GM21576 (cell line): ENCODE results near the gene RNASEL.
"Not testable (repeated sequence)": the region's sequence is repeated elsewhere in the genome, so short reads cannot be mapped to it uniquely, and the experiment has no call there.

Source experiments
- ATAC-seq: cut with Tn5 transposase; IDR thresholded peaks from one replicate; pipeline ENCODE4 v1.9.1; 2021; ENCODE audit warnings: mild to moderate bottlenecking, moderate library complexity; ENCODE audit not compliant: unreplicated experiment

The RNASEL gene

DNA sequence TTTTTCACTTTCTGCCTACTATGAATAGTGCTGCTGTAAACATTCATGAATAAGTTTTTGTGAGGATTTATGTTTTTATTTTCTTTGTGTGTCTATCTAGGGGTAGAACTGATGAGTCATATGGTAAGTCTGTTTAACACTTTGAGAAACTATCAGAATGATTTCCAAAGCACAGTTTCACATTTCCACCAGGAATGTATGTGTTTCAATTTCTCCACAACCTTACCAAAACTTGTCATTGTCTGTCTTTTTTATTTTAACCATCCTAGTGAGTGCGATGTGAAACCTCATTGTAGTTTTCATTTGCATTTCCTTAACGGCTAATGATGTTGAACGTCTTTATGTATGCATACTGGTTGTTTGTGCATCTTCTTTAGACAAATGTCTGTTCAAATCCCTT lies 23.5 kb downstream of the RNASEL start:
- ATAC-seq = no peak

DNA sequence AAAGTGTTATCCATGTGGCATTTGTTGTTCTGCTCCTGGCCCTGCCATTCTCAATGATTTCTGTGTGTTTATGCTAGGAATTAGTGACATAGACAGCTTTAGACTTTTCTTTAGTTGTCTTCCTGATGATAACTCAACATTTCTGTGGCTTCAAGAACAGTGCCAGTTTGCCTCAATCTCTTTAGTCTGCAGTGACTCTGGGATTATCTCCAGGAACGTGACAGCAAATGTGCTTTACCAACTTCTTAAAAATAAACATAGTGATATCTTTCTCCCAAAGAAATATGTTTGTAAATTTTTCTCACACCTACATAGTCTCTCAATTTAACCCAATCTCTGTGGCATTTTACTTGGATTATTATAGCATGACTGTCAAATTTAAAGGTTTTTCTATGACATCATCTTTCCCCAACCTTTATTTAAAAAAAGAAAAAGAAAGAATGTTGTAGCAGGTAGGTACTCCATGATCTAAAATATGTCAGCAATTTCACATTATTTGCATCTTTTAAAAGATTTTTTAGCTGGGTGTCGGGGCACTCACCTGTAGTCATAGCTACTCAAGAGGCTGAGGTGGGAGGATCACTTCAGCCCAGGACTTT lies 24.6 kb downstream of the RNASEL start:
- ATAC-seq = no peak

DNA sequence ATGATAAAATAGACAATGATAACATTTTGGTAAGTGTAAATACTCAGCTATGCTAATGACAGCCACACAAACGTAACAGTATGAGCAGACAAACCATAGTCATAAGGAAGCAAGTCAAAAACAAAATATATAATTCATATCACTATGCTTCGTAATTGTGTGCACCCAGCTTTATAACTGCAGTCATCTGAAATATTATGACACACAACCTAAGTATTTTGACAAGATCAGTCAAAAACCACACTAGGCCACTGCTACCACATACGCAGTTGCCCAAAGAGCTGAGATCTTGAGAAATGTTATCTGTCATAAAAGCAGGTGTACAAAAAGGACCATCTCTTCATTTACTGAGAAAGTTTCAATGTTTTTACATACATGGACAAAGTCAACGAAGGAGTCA lies 26.0 kb downstream of the RNASEL start:
- no peak for ATAC-seq

DNA sequence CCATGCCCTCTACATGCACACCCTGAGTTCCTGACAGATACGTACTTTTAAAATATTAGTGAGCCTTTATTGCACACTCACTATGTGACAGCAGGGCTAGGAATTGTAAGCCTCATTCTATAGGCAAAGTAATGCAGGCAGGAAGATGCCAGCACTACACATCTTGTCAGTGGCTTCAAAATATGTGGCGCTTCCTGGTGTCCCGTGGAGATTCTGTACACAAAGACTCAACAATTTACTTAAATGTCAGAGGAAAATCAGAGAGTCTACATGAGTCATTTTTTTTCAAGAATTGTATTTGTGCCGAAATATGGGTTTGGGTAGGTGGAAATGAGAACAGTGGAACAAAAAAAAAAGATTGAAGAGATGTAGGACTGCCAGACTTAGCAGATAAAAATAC lies 27.6 kb downstream of the RNASEL start:
- ATAC-seq = no peak

DNA sequence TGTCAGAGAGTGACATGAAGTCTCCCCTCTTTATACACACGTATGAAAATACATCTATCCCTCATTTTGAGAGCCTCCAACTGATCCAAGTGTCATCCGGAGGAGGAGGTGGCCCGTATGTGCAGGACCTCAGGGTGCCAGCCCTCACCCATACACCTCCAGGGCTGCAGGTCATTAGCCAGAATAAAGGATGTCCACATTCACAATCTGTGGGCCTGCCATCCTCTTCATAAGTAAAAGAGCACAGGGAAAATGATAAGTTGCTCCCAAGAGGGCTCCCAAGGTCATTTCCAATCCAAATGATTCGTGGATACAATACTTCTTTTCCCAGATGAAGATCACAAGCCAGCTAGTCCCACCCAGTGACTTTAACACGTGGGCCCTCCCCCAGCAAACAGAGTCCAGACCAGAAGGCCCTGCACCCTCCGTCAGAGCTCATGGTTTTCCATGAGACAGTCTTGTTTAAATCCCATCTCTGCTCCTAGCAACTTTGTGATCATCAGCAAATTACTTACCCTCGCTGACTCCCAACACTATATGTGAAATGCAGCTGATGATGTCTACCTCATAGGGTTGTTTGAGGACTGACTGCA lies 28.6 kb downstream of the RNASEL start:
- no peak for ATAC-seq

DNA sequence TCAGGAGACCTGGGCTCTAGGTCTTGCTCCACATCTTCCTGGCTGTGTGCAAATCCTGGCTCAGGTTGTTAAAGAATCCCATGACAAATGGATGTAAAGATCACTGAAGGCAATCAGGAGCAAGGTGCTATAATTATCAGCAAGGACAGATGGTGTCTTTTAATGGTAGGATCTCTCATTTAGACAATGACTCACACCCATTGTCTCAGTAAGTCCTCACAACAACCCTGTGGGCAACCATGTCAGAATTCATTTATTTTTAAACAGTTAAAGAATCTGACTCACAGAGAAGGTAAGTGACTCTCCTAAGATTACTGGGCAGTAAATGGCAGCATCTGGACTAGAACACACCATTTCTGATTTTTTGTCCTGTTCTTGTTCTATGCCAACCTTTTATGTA lies 32.8 kb downstream of the RNASEL start:
- ATAC-seq = no peak

DNA sequence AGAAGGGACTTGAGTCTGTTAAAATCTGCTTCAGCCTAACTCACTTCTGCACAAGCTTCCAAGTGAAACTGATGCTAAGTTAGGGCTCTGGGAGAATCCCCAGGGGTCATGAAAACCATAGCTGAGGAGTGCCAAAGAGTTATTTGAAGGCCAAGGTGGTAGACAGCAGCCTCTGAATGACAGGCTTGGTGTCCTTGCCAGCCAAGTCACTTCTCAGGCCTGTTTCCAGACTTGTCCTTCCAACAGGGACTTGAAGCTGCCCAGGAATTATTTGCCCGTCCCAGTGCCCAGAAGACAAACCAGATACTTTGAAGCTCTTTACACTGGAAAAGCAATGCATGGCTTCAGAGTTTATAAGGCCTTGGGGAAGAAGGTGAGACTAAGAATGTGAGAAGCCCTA lies 33.6 kb downstream of the RNASEL start:
- ATAC-seq = no peak

DNA sequence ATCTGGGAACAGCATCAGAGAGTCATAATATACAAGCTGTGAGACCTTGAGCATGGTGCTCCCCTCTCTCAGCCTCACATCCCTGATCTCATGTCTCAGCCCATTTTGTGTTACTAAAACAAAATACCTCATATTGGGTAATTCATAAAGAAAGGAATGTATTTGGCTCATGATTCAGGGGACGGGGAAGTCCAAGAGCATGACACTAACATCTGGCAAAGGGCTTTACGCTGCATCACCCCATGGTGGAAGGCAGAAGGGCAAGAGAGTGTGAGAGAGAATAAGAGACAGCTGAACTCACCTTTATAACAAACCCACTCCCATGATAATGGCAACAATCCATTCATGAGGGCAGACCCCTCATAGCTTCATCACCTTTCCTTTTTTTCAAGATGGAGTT lies 36.5 kb downstream of the RNASEL start:
- ATAC-seq = no peak

DNA sequence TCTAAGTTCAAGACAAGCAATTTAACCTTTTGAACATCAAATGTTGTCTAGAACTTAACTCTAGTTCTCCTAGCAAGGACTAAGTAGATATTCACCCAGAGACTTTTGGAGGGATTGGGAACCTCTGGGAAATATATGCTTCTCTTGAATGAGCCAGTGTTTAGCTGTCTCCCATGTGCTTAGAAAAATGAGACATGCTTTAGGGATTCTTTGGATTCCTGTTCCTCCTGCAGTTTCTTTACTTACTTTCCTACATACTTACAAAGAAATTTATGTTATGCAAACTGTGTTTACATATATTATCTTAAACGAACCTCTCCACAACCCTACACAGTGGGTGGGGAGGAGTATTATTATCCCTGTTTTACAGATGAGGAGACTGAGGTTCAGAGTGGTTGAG lies 39.2 kb downstream of the RNASEL start:
- ATAC-seq = no peak

DNA sequence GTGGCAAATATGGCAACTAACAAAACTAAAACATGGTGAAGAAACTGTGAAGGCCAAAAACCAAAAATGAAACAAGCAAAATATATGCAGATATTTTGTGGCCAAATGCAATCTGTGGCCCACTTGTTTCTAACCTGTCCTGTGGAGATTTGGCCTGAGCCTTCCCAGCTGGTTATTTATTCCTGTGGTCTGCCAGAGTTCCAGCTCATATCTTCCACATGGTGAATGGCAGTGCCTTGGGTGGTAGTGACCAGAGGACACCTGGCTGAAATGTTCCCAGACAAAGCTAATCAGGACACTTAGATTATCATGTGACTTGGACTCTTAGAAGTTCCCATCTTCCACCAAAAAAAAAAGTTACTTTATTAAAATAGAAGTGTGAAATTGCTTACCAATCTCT lies 39.7 kb downstream of the RNASEL start:
- no peak for ATAC-seq

DNA sequence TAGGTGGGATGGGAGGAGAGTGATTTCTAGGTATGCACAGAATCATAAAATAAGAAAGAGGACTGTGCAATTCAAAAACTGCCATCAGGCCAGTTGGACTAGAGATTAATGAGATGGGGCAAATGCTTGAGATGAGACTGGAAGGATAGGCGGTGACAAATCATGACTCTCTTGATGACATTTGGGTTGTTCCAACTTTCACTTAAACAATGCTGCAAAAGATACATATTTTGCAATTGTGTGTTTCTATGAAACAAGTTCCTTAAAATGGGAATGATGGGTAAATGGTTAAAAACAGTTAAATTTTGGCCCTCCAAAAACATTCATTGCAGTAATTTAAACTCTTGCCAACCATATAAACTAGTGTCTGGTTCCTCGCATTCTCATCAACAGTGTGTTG lies 55.2 kb downstream of the RNASEL start:
- no peak for ATAC-seq

DNA sequence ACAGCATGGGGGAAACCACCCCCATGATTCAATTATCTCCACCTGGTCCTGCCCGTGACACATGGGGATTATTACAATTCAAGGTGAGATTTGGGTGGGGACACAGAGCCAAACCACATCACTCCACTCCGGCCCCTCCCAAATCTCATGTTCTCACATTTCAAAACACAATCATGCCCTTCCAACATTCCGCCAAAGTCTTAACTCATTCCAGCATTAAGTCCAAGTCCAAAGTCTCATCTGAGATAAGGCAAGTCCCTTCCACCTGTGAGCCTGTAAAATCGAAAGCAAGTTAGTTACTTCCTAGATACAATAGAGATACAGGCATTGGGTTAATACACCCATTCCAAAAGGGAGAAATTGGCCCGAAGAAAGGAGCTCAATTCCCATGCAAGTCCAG lies 60.9 kb downstream of the RNASEL start:
- not testable (repeated sequence) for ATAC-seq

DNA sequence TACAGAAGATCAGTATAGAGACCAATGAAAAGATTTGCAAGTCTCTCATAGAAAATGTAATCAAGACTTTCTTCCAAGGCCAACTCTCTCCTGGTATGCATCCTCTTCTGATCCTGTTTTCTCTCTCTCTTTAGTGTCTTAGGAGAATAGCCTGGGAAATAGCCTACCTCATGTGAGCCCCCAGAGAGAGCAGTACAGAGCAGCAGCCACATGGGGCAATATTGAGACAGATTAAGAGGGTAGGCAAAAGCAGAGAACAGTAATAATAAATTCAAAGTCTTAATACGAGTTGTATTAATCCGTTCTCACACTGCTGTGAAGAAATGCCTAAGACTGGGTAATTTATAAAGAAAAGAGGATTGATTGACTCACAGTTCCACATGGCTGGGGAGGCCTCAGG lies 61.4 kb downstream of the RNASEL start:
- no peak for ATAC-seq

DNA sequence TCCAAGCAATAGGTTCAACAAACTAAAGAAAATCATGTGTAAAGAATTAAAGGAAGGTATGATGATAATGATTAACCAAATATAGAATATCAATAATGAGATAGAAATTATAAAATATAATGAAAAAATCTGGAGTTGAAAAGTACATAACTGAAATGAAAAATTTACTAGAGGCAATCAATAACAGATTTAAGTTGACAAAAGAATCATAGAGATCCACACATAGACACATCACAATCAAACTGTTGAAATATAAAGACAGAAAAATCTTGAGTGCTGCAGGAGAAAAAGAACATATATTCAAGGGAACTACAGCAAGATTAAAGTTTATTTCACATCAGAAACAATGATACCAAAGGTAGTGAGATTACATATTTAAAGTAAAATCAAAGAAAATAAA lies 63.7 kb downstream of the RNASEL start:
- ATAC-seq = no peak
